Kidney (tissue), 14 donors: ENCODE data around the gene MPDU1. TPM values are rescaled to one million over a fixed set of nuclear protein-coding genes. Genes with fewer than 3 reads are reported as not detected.
A peak's percentile ranks its signal among the peaks of the same experiment; 100 is the strongest.

Source experiments
- DNase-seq, 5 donors: peaks; one replicate each; pipeline ENCODE4 v3.0.0-alpha.2; 2013 to 2020
- FAIRE-seq: peaks from 2 replicates; lab custom pipeline; 2012; peaks lifted over from hg19 to GRCh38; lab: Jason Lieb, UNC
- H3K27ac ChIP-seq, 2 donors: one replicate each; pipeline ENCODE4 v1.7.0; 2013; ENCODE audit warnings: low read depth in 2 of 2, low read length in 2 of 2, inconsistent platforms in 1 of 2
- H3K27me3 ChIP-seq: one replicate; pipeline ENCODE4 v1.7.1; 2013; ENCODE audit warnings: low read length, inconsistent platforms; ENCODE audit not compliant: control insufficient read depth, insufficient read depth
- H3K36me3 ChIP-seq, 3 donors: one replicate each; pipeline versions ENCODE4 v1.7.0 to v1.7.1; 2013; ENCODE audit warnings: low read length in 3 of 3, control low read depth in 1 of 3, inconsistent platforms in 1 of 3; ENCODE audit not compliant: insufficient read depth in 3 of 3, control insufficient read depth in 2 of 3
- H3K4me1 ChIP-seq, 3 donors: one replicate each; pipeline versions ENCODE4 v1.7.0 to v1.7.1; 2013; ENCODE audit warnings: low read length in 3 of 3, inconsistent platforms in 1 of 3, low read depth in 1 of 3; ENCODE audit not compliant: control insufficient read depth in 2 of 3, insufficient read depth in 2 of 3
- H3K4me3 ChIP-seq, 3 donors: one replicate each; pipeline versions ENCODE4 v1.7.0 to v1.8.1; 2013; ENCODE audit warnings: low read length in 3 of 3, control low read depth in 1 of 3, inconsistent platforms in 1 of 3
- H3K9ac ChIP-seq, 3 donors: one replicate each; pipeline versions ENCODE4 v1.7.0 to v1.7.1; 2013; ENCODE audit warnings: low read length in 3 of 3, control low read depth in 1 of 3, inconsistent platforms in 1 of 3
- H3K9me3 ChIP-seq, 3 donors: one replicate each; pipeline versions ENCODE4 v1.7.0 to v1.7.1; 2013; ENCODE audit warnings: low read length in 3 of 3, control low read depth in 1 of 3, inconsistent platforms in 1 of 3; ENCODE audit not compliant: control insufficient read depth in 2 of 3, insufficient read depth in 1 of 3
- CTCF ChIP-seq: IDR thresholded peaks from 3 replicates; pipeline ENCODE4 v1.5.1; 2012; ENCODE audit warnings: mild to moderate bottlenecking, moderate library complexity, borderline replicate concordance; ENCODE audit not compliant: insufficient read depth; ENCODE audit errors: extremely low read depth
- intact Hi-C: fragments of 100-400 bp; cut with DNase I; formaldehyde crosslinking; loops from one replicate; pipeline ENCODE4 v1.11.1; 2022
- polyA plus RNA-seq: library from polyadenylated mRNA; stranded (reverse); fragments of 350-450 nt; fragmentation: Illumina TruSeq; extraction: RNeasy Lipid Tissue Mini Kit (QIAGEN cat#74804); gene quantifications from one replicate; pipeline ENCODE4 v1.2.3, GENCODE V29; 2014; ENCODE audit warnings: low read depth, low replicate concordance; ENCODE audit not compliant: insufficient read depth
- total RNA-seq: library from RNA; stranded (reverse); fragmentation: NEBNext Ultra II Directional; extraction: Animal tissue kit (Norgen Biotek cat#: 25700); gene quantifications from one replicate; pipeline ENCODE4 v1.2.1, GENCODE V29; 2021
- donor health status: control.
- donor health status: control.
- donor health status: control.
- donor health status: control.
- donor health status: control.
- donor health status: DM: yes; HTN: yes; CAD: no.
- donor health status: Normal renal cell carcinoma (clear cell type).

The MPDU1 gene
- total and polyA plus RNA-seq, 2 donors from 2014 or later = 54.2 to 145 TPM

GRCh38 chr17:7612294-7612640 lies 28.6 kb downstream of the MPDU1 start:
- FAIRE-seq (no peak), DNase-seq (peak in 1 of 5 donors; percentile 48)
- no peak for TF ChIP-seq CTCF
- peak overlapping the region in 1 of 2 donors; percentile 15 for H3K27ac ChIP-seq
- H3K9me3 ChIP-seq = no peaks in the 10 kb centered on the region
- H3K27me3 ChIP-seq = no peaks in the 10 kb centered on the region
- intact Hi-C loops = no loop called here
- H3K9ac ChIP-seq = peak overlapping the region in 1 of 3 donors; percentile 53
- peaks cover 4 to 22% (median 17%) of the 10 kb centered on the region in 3 donors for H3K4me1 ChIP-seq
- peaks cover 2 to 3% (median 3%) of the 10 kb centered on the region in 3 donors for H3K36me3 ChIP-seq
- H3K4me3 ChIP-seq = peak overlapping the region in 2 of 3 donors; percentile 3 to 28

- FAIRE-seq = no peak
- peak overlapping the region; percentile 68 to 87 for H3K27ac ChIP-seq
- TF ChIP-seq CTCF = no peak
- peaks cover 0 to 3% (median 2%) of the 10 kb centered on the region in 3 donors for H3K36me3 ChIP-seq
- H3K4me1 ChIP-seq = peaks cover 4 to 22% (median 17%) of the 10 kb centered on the region in 3 donors
- DNase-seq = peak in 2 of 5 donors; percentile 22 to 23
- H3K4me3 ChIP-seq = peak overlapping the region; percentile 51 to 93 (median 81)
- no peaks in the 10 kb centered on the region for H3K9me3 ChIP-seq
- H3K9ac ChIP-seq = peak overlapping the region; percentile 52 to 93 (median 61)
- intact Hi-C loops = no loop called here
- H3K27me3 ChIP-seq = no peaks in the 10 kb centered on the region
These were observed 30.2 kb downstream of the MPDU1 start for GRCh38 chr17:7613769-7614424.

- H3K36me3 ChIP-seq = peaks cover 0 to 3% (median 2%) of the 10 kb centered on the region in 3 donors
- no peaks in the 10 kb centered on the region for H3K27me3 ChIP-seq
- peak; percentile 41 for TF ChIP-seq CTCF
- H3K4me1 ChIP-seq = peaks cover 4 to 22% (median 17%) of the 10 kb centered on the region in 3 donors
- H3K9ac ChIP-seq = peak within 1 kb of the TSS; percentile 52 to 93 (median 78)
- intact Hi-C loops = no loop called here
- H3K4me3 ChIP-seq = peak within 1 kb of the TSS; percentile 76 to 93 (median 81)
- FAIRE-seq (peak; percentile 92), DNase-seq (peak; percentile 100)
- H3K27ac ChIP-seq = peak within 1 kb of the TSS; percentile 76 to 87
- H3K9me3 ChIP-seq = no peaks in the 10 kb centered on the region
These were observed 31.0 kb downstream of the MPDU1 start, which contains the start of gene FXR2 for GRCh38 chr17:7614425-7615264. TSS of gene FXR2 (minus strand) at chr17:7614897. CDS start at chr17:7614532, 365 bp downstream.
